ENCODE data around the gene HMSD. TPM values are rescaled to one million over a fixed set of nuclear protein-coding genes. Genes with fewer than 3 reads are reported as not detected.

HMSD gene
- total and polyA plus RNA-seq, 2 of the 13 experiments (the other 11 are each of a cell fraction or from before 2014, with no cell fraction given): not detected

DNA sequence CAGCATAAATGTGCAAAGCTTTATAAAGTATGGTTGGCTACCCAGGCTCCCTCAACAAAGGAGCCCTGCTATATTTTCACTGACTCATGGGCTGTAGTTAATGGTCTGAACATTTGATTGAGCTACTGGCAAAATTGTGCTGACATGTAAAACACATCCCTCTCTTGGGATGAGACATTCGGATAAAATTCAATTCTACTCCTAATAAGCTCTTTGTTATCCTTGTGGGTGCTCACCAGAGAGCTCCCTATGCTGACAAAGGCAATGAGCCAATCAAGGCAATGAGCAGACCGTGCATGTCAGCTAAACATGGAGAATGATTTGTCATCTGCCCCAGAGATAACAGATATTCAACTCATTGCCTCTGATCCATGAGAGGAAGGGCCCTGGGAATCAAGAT is 48.5 kb downstream of the HMSD start:
- H3K9ac ChIP-seq (ENCODE audit: insufficient read depth, low read depth, low read length): no peak overlapping the region
- no peak overlapping the region for H2AFZ ChIP-seq (ENCODE audit: low read length)
- no peaks in the 10 kb centered on the region for H3K27me3 ChIP-seq (ENCODE audit: control insufficient read depth in 1 of 2, insufficient read depth in 2 of 2, low read length in 2 of 2)
- no peak overlapping the region for H3K27ac ChIP-seq (ENCODE audit: extremely low read length, insufficient read depth, low read length)
- BruUV-seq (replicated peaks): no TSS peak
- TF ChIP-seq ZNF598 (CRISPR knock-in tag; IDR thresholded peaks at IDR 0.05; ENCODE audit: borderline replicate concordance) (no peak), SRSF1 (optimal IDR thresholded peaks at IDR 0.05; ENCODE audit: low read depth, low read length) (no peak), ZNF883 (CRISPR knock-in tag; IDR thresholded peaks at IDR 0.05; ENCODE audit: not compliant biosample characterization) (no peak), ATF7-NPFF (CRISPR knock-in tag; IDR thresholded peaks at IDR 0.05; ENCODE audit: low read depth) (no peak), DR1 (CRISPR knock-in tag; IDR thresholded peaks at IDR 0.05) (no peak), NFE2L2 (IDR thresholded peaks at IDR 0.05; ENCODE audit: low read length) (no peak), ZNF782 (CRISPR knock-in tag; IDR thresholded peaks at IDR 0.05; ENCODE audit: borderline replicate concordance) (no peak), ZNF317 (CRISPR knock-in tag; IDR thresholded peaks at IDR 0.05) (no peak), STAG1 (CRISPR knock-in tag; IDR thresholded peaks at IDR 0.05) (no peak)
- TF ChIP-seq, protein P1, sequence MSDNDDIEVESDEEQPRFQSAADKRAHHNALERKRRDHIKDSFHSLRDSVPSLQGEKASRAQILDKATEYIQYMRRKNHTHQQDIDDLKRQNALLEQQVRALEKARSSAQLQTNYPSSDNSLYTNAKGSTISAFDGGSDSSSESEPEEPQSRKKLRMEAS (IDR thresholded peaks at IDR 0.05): no peak
- TF ChIP-seq, protein P2, sequence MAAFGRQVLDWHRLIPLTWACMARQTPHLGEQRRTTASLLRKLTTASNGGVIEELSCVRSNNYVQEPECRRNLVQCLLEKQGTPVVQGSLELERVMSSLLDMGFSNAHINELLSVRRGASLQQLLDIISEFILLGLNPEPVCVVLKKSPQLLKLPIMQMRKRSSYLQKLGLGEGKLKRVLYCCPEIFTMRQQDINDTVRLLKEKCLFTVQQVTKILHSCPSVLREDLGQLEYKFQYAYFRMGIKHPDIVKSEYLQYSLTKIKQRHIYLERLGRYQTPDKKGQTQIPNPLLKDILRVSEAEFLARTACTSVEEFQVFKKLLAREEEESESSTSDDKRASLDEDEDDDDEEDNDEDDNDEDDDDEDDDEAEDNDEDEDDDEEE (CRISPR knock-in tag; IDR thresholded peaks at IDR 0.05): no peak
- TF ChIP-seq, protein P3, sequence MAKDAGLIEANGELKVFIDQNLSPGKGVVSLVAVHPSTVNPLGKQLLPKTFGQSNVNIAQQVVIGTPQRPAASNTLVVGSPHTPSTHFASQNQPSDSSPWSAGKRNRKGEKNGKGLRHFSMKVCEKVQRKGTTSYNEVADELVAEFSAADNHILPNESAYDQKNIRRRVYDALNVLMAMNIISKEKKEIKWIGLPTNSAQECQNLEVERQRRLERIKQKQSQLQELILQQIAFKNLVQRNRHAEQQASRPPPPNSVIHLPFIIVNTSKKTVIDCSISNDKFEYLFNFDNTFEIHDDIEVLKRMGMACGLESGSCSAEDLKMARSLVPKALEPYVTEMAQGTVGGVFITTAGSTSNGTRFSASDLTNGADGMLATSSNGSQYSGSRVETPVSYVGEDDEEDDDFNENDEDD (CRISPR knock-in tag; IDR thresholded peaks at IDR 0.05; ENCODE audit: borderline replicate concordance): no peak
- no peaks in the 10 kb centered on the region for H3K36me3 ChIP-seq (replicated peaks in 1 of 2; ENCODE audit: control insufficient read depth in 1 of 2, insufficient read depth in 2 of 2, low read length in 2 of 2)
- no peaks in the 10 kb centered on the region for H3K9me3 ChIP-seq (ENCODE audit: low read length)
- ChIA-PET POLR2A (no interaction called here), CTCF (ENCODE audit: low intra/inter-chr PET ratio, low total read pairs) (no interaction called here)
- no peaks in the 10 kb centered on the region for H4K20me1 ChIP-seq (ENCODE audit: insufficient read depth, low read length)
- DNase-seq (ENCODE audit: low spot score) (no peak), FAIRE-seq (no peak), ATAC-seq (no peak)
- in situ Hi-C loops (cut with HindIII; ENCODE audit: extremely low pct_ligation_motif_present, low pct_unique_long_range_greater_than_20kb): no loop called here
- no peak overlapping the region for H3K4me3 ChIP-seq (replicated peaks in 1 of 3; ENCODE audit: insufficient read depth in 1 of 3, low read depth in 2 of 3, low read length in 3 of 3)
- intact Hi-C loops (cut with micrococcal nuclease; ENCODE audit: unreplicated experiment): no loop called here
- H3K79me2 ChIP-seq (ENCODE audit: insufficient read depth, low read length): no peaks in the 10 kb centered on the region
- H3K4me1 ChIP-seq (ENCODE audit: insufficient read depth, low read length): no peaks in the 10 kb centered on the region
- H3K4me2 ChIP-seq (ENCODE audit: low read depth, low read length): no peak overlapping the region
- 0% methylated on average over 2 of the region's 2 CpGs for WGBS (ENCODE audit: low lambda C conversion rate)
